DMS114 treated with DMSO at 0.1 percent for 48 hours (cell line): Measurements from ENCODE around the gene TMEM86A.

Experiments
- DNase-seq: peaks from one replicate; lab custom pipeline; 2025; ENCODE audit not compliant: unreplicated experiment; lab: John Stamatoyannopoulos, UW

The TMEM86A gene

GRCh38 chr11:18699848-18700261 lies 1.3 kb downstream of the TMEM86A start:
- no peak for DNase-seq

- DNase-seq: no peak
These were observed 1.8 kb downstream of the TMEM86A start for GRCh38 chr11:18700375-18700774.

GRCh38 chr11:18700872-18701271 lies 2.3 kb downstream of the TMEM86A start:
- DNase-seq: no peak

- no peak for DNase-seq
These were observed 3.1 kb downstream of the TMEM86A start for GRCh38 chr11:18701614-18702216.

GRCh38 chr11:18703001-18703763 lies 4.6 kb downstream of the TMEM86A start:
- DNase-seq: no peak

GRCh38 chr11:18704045-18704645 lies 5.6 kb downstream of the TMEM86A start:
- no peak for DNase-seq

- DNase-seq: no peak
These were observed 6.1 kb downstream of the TMEM86A start for GRCh38 chr11:18704698-18705097.

- no peak for DNase-seq
These were observed 7.2 kb downstream of the TMEM86A start for GRCh38 chr11:18705651-18706281.

GRCh38 chr11:18706330-18707243 lies 8.0 kb downstream of the TMEM86A start:
- DNase-seq: no peak

GRCh38 chr11:18707811-18708340 lies 9.3 kb downstream of the TMEM86A start:
- DNase-seq: no peak

GRCh38 chr11:18709414-18709813 lies 10.8 kb downstream of the TMEM86A start:
- DNase-seq: no peak

GRCh38 chr11:18710545-18710944 lies 12.0 kb downstream of the TMEM86A start:
- DNase-seq: no peak

- DNase-seq: no peak
These were observed 15.3 kb downstream of the TMEM86A start for GRCh38 chr11:18713646-18714442.

GRCh38 chr11:18714443-18714780 lies 15.8 kb downstream of the TMEM86A start:
- DNase-seq: no peak

GRCh38 chr11:18715476-18715875 lies 16.9 kb downstream of the TMEM86A start:
- no peak for DNase-seq

GRCh38 chr11:18720091-18720807 lies 21.7 kb downstream of the TMEM86A start:
- DNase-seq: no peak

GRCh38 chr11:18720808-18721560 lies 22.4 kb downstream of the TMEM86A start:
- peak; percentile 59 for DNase-seq

- no peak for DNase-seq
These were observed 23.1 kb downstream of the TMEM86A start for GRCh38 chr11:18721561-18722292.
